GDM1 (cell line): ENCODE measurements around the gene SPATC1L.
"Not testable (repeated sequence)": the region's sequence is repeated elsewhere in the genome, so short reads cannot be mapped to it uniquely, and the experiment has no call there.

Source experiments
- DNase-seq: peaks from one replicate; lab custom pipeline; 2025; lab: John Stamatoyannopoulos, UW

Gene SPATC1L

GRCh38 chr21:46150073-46150472 lies 34.2 kb downstream of the SPATC1L start:
- no peak for DNase-seq

DNA sequence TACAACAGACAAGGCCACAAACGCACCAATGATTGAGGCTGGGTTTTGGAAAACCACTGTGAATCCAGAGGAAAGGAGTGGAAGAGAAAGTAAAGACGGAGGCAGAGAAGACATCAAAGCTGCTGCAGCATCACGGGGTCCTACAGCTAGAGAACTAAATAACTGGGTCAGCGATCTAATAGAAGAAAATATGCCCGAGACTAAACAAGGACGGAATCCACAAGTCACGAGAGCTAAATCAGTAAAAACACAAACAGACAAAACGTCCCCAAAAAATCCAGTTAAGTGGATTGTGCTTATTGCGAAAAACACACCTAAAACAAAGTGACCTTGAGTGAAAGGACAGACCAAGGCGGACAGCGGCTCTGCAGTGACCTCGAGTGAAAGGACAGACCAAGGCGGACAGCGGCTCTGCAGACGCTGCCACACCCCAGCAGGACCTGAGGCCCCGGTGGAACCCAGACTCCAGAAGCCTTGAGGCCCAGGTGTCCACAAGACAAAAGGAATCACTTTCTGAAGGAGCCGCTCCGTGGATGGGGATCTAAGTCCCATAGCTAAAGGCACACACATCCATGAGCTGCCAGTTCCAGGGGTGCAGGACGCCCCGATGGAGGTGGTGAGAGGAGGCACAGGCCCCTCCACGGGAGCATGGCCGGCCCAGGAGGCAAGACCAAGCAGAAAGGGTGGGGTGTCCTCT lies 34.9 kb downstream of the SPATC1L start:
- no peak for DNase-seq

DNA sequence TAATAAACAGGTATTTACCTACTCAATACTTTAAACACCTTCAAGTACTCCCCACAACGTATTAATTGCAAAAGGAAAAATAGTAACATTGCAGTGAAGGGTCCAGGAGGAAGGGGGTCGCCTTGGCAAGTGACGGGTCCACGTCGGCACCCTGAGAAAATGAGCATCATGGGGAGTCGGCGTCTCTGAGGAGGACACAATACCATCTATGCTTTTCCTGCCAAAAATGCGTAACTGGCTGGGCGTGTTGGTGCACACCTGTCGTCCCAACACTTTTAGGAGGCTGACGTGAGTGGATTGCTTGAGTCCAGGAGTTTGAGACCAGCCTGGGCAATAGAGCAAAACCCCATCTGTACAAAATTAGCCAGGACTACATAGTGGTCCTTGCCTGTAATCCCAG lies 36.2 kb downstream of the SPATC1L start:
- DNase-seq: no peak

DNA sequence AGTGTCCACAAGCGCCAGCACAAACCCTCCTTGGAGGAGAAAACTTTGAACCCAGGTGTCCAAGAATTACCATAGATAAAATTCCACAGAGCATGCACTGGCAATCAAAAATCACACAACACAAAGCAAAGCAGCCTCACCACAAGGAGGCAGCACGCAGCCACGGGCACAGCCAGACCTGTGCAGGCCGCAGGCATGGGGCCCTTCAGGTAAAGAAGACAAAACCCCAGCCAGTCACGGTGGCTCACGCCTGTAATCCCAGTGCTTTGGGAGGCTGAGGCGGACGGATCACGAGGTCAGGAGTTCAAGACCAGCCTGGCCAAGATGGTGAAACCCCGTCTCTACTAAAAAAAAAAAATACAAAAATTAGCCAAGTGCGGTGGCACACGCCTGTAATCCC lies 36.8 kb downstream of the SPATC1L start:
- peak; percentile 20 for DNase-seq

GRCh38 chr21:46146856-46147255 lies 37.4 kb downstream of the SPATC1L start:
- DNase-seq: no peak

DNA sequence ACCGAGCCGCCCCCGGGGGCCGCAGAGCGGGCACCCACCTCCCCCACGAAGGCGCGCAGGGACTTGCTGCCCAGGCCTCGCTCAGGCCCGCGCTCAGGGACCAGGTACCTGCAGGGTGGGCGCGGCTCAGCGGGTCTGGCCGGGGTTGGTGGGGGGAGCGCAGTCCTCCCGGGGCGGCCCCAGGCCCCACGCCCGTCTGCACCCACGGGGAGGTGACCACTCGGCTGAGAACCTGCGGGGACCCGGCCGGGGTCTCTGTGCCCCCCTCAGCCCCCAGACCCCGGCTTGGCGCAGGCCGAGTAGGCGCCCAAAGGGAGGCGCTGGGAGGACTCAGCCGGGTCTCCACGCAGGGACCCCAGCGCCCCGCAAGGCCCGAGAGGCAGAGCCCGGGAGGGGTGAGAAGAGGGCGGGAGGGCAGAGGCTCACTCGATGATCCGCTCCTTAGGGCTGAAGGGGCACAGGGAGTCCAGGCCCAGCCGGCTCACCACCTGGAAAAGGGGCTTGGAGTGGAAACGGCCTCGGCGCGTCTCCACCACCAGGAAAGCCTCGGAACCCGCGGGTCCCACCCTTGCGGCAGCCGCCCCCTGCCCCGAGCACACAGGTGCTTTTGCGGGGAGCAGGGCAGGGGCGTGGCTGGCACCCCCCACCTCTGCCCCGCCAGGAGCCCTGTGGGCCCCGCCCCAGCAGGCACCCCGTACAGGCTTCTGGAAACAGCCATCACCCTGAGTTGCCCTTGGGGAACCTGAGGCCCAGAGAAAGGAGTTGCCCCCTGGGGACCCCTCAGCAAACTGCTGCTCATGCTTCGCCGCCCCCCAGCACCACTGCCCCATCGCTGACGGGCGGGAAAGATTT lies 38.2 kb downstream of the SPATC1L start:
- no peak for DNase-seq

- no peak for DNase-seq
Measured at GRCh38 chr21:46145159-46145839, 39.0 kb downstream of the SPATC1L start.

DNA sequence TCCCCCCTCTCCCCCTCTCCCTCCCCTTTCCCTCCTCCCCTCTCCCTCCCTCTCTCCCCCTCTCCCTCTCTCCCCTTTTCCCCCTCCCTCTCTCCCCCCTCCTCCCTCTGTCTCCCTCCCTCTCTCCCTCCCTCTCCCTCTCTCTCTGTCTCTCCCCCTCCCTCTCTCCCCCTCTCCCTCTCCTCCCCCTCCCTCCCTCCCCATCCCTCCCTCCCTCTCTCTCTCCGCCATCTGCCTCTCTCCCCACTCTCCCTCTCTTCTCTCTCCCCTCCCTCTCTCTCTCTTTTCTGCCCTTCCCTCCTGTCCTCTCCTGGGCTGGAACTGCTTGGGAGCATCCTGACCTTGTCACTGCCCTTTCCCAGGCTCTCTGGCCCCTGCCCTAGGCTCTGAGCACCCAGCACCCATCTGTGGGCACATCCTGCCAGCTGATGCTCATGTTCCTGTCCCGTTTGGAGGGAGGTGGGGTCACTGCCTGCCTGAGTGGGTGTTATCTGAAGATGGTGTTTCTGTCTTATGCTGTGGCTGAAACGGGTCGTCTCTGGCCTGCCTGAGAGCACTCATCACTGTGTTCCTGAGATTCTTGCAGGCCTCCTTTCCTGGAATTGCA lies 39.7 kb downstream of the SPATC1L start:
- DNase-seq: no peak

DNA sequence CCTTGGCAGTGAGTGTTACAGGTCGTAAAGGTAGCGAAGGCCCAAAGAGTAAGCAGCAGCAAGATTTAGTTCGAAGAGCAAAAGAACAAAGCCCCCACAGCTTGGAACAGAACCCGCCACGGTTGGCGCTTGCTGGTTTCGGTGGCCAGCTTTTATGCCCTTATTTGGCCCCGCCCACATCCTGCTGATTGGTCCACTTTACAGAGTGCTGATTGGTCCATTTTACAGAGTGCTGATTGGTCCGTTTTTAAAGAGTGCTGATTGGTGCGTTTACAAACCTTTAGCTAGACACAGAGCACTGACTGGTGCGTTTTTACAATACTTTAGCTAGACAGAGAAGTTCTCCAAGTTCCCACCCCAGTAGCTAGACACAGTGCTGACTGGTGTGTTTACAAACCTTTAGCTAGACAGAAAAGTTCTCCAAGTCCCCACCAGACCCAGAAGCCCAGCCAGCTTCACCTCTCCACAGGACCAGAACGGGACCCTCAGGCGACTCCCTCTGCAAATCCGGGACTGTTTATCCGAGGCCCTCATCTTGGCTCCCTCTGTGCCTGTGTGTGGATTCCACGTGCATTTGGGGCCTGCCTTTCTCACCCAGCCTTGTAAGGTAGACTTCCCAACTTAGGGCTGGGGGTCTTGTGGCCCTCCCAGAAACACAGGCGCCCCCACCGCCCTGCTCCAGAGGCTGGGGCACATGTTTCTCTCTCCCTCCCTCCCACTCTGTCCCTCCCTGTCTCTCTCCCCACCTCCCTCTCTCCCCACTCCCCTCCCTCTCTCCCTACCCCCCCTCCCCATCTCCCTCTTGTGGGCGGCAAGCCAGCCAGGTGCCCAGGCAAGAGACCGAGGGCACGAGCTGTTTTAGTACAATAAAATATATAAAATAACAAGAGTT lies 41.4 kb downstream of the SPATC1L start:
- no peak for DNase-seq

DNA sequence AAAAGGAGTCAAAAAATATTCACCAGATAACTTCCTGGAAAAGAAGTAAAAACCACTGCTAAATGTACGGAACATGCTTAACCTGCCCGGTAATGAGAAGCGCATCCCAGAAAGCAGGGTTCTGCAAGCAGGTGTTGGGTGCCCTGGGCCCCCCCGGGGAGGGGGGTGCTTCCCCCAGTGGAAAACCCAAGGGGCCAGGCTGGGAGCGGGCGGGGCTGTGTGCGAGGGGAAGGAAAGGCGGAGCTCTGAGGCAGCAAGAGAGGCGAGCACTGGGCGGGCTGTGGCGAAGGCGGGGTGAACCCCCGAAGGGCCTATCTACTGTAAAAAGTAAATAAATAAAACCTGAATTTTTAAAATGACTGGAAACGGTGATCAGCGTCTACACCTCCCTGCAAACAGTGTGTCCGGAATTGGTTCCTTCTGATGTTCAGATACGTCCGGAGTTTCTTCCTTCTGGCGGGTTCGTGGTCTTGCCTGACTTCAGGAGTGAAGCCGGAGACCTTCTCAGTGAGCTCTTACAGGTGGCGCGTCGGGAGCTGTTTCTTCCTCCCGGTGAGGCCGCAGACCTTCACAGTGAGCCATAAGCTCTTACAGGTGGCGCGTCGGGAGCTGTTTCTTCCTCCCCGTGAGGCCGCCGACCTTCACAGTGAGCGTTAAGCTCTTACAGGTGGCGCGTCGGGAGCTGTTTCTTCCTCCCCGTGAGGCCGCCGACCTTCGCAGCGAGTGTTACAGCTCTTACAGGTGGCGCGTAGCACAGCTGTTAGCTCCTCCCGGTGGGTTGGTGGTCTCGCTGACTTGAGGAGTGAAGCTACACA lies 42.3 kb downstream of the SPATC1L start:
- DNase-seq: no peak

DNA sequence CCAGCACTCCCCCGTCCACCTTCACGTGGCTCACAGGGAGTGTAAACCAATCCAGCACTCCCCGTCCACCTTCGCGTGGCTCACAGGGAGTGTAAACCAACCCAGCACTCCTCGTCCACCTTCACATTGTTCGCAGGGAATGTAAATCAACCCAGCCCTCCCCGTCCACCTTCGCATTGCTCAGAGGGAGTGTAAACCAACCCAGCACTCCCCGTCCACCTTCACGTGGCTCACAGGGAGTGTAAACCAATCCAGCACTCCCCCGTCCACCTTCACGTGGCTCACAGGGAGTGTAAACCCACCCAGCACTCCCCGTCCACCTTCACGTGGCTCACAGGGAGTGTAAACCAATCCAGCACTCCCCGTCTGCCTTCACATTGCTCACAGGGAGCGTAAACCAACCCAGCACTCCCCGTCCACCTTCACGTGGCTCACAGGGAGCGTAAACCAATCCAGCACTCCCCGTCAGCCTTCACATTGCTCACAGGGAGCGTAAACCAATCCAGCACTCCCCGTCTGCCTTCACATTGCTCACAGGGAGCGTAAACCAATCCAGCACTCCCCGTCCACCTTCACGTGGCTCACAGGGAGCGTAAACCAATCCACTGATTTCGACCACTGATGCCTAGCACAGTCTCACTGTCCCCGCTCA lies 43.8 kb downstream of the SPATC1L start:
- not testable (repeated sequence) for DNase-seq

GRCh38 chr21:46139686-46140085 lies 44.6 kb downstream of the SPATC1L start:
- no peak for DNase-seq

DNA sequence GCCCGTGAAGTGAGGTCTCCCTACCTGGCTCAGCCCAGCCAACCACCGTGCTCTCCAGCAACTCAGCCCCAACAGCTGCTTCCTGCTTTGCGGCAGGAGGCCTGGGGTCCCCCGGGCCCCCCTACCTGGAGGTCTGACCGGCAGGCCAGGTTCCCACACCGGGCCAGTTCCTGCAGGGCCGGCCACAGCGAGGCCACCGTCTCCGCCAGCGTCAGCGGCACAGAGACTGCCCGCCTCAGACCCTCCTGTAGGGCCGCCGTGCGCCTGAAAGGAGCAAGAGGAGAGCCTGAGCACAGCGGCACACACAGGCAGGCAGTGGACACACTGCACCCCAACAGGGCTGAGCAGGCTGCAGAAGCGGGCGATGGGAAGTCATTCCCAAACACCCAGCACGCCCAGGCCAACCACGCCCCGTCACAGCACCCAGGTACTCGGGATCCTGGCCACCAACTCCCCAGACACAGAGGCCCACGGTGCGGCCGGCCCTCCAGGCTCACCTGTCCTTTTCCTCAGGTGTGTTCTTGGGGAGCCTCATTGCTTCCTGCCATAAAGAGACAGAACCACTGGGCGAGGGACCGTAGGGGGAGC lies 45.8 kb downstream of the SPATC1L start:
- no peak for DNase-seq

- no peak for DNase-seq
Measured at GRCh38 chr21:46137908-46138307, 46.4 kb downstream of the SPATC1L start.

GRCh38 chr21:46136739-46137349 lies 47.4 kb downstream of the SPATC1L start:
- DNase-seq: no peak

- DNase-seq: no peak
Measured at GRCh38 chr21:46135782-46136395, 48.4 kb downstream of the SPATC1L start.

DNA sequence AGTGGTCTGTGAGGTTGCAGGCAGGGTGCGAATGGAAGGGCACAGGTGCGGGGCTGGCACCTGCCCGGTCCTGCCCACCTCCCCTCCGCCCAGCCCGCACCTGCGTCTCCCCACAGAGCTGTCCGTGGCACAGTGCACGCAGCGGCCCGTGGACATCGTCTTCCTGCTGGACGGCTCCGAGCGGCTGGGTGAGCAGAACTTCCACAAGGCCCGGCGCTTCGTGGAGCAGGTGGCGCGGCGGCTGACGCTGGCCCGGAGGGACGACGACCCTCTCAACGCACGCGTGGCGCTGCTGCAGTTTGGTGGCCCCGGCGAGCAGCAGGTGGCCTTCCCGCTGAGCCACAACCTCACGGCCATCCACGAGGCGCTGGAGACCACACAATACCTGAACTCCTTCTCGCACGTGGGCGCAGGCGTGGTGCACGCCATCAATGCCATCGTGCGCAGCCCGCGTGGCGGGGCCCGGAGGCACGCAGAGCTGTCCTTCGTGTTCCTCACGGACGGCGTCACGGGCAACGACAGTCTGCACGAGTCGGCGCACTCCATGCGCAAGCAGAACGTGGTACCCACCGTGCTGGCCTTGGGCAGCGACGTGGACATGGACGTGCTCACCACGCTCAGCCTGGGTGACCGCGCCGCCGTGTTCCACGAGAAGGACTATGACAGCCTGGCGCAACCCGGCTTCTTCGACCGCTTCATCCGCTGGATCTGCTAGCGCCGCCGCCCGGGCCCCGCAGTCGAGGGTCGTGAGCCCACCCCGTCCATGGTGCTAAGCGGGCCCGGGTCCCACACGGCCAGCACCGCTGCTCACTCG lies 52.2 kb downstream of the SPATC1L start:
- DNase-seq: no peak

GRCh38 chr21:46131588-46131837 lies 52.7 kb downstream of the SPATC1L start:
- DNase-seq: no peak
